HG03025 (cell line): ENCODE measurements around the gene PLXND1.

Source experiments
- ATAC-seq: cut with Tn5 transposase; IDR thresholded peaks from one replicate; pipeline ENCODE4 v1.9.1; 2021; ENCODE audit warnings: mild to moderate bottlenecking, moderate library complexity; ENCODE audit not compliant: unreplicated experiment, low FRiP score

Gene PLXND1

DNA sequence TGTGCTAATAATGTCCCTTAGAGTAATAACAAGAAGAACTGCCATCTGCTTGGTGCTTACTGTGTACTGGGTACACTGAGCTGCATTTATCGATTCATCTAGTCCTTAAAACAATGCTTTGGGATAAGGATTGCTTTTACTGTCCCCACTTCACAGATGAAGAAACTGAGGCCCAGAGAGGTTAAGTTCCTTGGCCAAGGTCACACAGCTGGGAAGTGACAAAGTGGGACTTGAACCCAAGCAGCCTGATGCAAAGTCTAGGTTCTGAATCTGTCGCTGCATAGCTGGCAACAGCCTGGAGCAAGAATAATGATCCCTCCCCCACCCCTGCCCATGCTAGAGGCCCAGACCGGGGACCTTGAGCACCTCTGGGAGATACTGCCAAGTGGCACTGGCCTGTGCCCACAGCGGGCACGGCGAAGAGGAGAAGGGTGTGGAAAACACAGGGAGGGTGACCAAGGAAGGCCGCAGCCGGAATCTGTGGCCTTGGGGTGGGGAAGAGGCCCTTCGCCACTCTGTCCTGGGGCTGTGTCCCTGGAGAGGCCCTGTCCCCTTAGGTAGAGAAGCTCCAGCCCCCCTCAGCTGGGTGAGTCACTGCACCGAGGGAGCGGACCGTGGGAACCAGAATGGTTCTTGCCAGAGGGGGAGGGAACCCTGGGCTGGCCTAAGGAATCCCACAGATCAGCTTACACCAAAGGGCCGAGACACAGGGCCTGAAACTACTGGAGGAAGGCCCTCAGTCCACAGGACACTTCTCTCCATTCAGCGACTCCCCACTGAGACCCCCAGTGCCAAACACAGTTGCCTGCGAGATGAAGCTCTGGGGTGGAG is 3.5 kb downstream of the PLXND1 start:
- ATAC-seq, result no peak

DNA sequence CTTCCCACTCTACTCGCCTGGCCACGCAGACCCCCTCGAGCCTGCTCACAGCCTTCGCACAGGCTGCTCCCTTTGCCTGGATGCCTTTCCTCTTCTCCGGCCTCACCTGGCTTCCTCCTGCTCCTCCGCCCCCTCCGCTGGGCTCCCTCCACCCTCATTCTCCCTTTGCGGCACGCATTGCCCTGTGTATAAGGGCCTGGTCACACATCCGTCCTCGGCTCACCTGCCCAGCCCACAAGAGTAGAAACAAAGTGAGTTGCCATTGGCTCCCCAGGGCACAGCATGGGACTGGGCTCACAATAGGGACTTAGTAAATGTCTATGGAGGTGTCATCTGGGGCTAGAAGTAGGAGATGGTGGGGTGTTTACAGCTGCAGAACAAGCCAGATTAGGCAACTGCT is 4.2 kb downstream of the PLXND1 start:
- ATAC-seq, result no peak

DNA sequence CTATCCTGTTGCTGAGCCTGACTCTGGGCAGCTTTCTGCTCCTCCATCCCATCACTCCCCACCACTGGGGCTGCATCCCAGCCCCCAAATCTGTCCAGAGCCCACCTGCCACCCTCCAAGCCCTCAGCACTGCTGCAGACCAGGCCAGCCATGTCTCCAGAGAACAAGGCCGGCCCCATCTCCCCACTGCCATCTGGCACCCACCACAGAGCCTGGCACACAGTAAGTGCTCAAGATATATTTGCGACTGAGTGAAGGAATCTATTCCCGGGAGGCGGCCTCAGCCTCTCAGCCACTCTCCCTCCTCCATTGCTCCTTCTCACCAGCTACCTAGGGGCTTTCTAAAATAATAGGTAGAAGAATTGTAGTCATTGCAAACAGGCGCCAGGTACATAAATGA is 4.8 kb downstream of the PLXND1 start:
- ATAC-seq, result no peak

DNA sequence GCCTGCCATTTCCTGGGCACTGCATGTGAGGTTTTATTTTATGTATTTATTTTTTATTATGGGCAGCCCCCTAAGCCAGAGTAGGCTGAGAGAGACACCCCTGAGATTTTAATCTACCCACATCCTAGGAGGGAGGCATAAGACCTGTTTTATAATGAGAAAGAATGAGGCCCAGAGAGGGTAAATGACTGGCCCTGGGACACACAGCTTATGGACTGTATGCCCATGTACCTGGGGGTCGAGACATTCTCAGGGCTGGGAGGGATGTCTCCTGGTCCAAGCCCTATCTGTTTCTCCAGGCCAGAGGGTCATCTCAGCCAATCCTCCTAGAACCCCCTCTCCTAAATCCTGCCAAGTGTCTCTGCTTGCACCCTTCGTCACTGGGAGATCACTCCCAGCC is 6.1 kb downstream of the PLXND1 start:
- no peak for ATAC-seq

DNA sequence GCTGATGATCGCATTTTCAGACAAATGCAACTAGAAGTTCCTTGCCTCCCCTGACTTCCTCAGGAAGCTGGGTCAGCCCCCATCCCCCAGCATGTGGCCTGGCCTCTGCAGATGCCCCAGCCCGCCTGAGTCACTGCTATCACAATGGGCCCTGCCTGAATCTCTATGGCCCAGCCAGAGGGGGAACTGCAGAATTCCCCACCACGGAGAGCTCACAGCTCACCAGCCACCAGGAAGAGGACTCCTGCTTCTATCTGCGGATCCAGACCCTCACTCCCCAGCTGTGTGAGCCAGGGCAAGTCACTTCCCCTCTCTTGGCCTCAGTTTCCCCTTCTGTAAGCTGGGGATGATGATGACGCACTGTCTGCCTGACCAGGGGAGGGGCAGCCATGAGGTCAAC is 6.9 kb downstream of the PLXND1 start:
- ATAC-seq, result no peak

GRCh38 chr3:129599073-129599472 is 7.4 kb downstream of the PLXND1 start:
- ATAC-seq, result no peak

- no peak for ATAC-seq
Measured at GRCh38 chr3:129598484-129598883, 8.0 kb downstream of the PLXND1 start.

DNA sequence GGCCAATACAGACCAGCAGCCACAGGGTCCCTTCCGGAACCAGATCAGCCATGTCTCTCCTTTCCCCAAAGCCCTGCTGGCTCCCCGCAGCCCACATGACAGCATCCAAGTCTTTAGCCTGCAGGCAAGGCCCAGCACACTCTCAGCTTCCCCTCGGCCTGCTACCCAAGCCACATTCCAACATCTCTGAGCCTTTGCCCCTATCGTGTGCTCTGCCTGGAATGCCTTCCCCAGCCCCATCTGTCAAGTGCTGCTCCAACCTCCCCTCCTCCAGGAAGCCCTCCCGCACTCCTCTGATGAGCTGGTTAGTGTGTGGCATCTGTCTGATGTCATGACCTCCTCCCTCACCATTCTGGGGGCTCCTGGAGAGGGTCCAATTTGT is 8.5 kb downstream of the PLXND1 start:
- no peak for ATAC-seq

GRCh38 chr3:129597087-129597999 is 9.1 kb downstream of the PLXND1 start:
- no peak for ATAC-seq

DNA sequence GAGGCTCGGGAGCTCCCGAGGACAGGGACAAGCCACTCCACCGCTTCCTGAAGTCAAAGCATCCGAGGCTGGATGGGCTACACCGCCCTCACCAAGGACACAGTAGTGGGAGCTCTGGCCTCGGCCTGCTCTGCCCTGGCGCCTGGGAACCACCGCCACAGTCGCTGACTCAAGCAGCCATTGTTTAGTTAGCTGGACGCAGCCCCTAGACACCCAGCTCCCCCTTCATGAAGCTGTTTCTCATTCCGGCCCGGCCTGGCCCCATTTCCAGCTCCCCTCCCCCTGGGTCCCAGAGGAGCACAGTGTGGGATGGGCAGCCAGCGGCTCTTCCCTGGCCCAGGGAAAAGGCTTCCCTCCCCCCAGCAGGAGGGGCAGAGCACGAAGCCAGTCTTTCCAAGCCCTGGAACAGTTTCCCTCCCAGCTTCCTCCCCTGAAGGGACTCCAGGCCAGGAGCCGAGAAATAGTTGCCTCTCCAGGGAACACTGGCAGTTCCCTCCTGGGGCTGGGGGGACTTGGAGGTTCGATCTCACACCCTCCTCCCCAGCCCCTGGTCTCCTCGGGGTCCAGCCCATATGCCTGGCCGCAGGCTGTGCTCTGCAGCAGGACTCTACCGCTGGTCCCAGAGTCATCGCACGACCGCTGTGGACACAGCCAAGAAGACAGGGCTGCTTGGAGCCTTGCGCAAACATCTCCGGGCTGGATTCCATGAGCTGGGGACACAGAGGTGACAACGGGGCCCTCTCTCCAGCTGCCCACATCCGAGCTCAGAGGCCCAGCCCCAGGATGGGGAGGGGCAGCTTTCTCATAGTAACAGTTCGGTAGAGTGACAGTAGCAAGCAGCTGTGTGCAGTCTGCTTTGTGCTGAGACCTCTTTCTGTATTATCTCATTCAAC is 10.0 kb downstream of the PLXND1 start:
- no peak for ATAC-seq

- no peak for ATAC-seq
Measured at GRCh38 chr3:129595544-129596193, 10.8 kb downstream of the PLXND1 start.

- no peak for ATAC-seq
Measured at GRCh38 chr3:129594907-129595390, 11.5 kb downstream of the PLXND1 start.

DNA sequence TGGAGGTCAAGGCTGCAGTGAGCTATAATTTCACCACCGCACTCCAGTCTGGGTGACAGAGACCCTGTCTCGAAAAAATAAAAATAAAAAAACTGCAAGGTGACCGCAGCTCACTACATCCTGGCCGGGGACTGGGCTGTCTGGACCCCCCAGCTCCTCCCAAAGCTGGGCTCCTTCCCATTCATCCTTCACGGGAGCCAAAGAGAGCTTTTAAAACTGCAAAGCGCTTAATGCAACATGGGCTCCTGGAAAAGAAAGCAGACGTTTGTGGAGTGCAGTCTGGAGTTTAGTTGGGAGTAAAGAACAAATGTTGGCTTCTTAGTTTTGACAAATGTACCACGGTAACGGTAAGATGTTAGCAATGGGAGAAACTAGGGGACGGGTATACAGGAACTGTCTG is 12.1 kb downstream of the PLXND1 start:
- no peak for ATAC-seq

- ATAC-seq, result no peak
Measured at GRCh38 chr3:129593595-129594339, 12.7 kb downstream of the PLXND1 start.

GRCh38 chr3:129593230-129593594 is 13.3 kb downstream of the PLXND1 start:
- ATAC-seq, result no peak

- no peak for ATAC-seq
Measured at GRCh38 chr3:129592381-129593131, 13.9 kb downstream of the PLXND1 start.

GRCh38 chr3:129591932-129592331 is 14.5 kb downstream of the PLXND1 start:
- no peak for ATAC-seq

DNA sequence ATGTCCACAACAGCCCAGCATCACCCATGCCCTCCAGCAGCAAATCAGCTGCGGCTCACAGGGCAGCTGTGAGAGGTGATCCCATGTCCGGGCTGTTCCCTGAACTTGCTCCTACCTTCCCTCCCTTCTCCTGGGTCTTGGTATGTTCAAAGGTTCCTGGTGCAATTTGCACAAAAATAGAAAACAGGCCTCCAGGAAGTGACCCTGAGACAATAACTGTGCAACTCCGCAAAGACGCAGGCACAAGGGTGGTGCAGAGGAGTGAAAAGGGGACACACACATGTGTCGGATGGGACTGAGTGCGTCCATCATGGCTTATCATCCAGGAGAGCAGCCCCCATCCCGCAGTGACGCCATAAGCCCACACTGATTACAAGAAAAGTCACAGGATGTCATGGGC is 16.3 kb downstream of the PLXND1 start:
- ATAC-seq, result no peak
